Stimulated activated naive CD8-positive, alpha-beta T cell treated with anti-CD3 and anti-CD28 coated beads, Interleukin-15, Interleukin-2, amounts not matched to agents 100 U/mL and 50 U/mL, for 24 hours (primary cell): Measurements from ENCODE around the gene CLDN7.

ENCODE experiments used
- ATAC-seq: fragments of 150-1000 bp; cut with Tn5 transposase; one replicate; pipeline ENCODE4 v1.10.0; 2021
- DNase-seq: peaks from one replicate; pipeline ENCODE4 v3.0.0; 2021

CLDN7 gene

GRCh38 chr17:7285679-7286078 is 23.4 kb upstream of the CLDN7 start:
- DNase-seq (no peak), ATAC-seq (no peak)

- DNase-seq: no peak
- ATAC-seq: no peak
Measured at GRCh38 chr17:7284911-7285310, 22.6 kb upstream of the CLDN7 start.

GRCh38 chr17:7283471-7284216 is 21.4 kb upstream of the CLDN7 start:
- no peak for DNase-seq
- ATAC-seq: no peak

GRCh38 chr17:7282752-7283321 is 20.6 kb upstream of the CLDN7 start:
- DNase-seq (no peak), ATAC-seq (no peak)

- DNase-seq (no peak), ATAC-seq (no peak)
Measured at GRCh38 chr17:7281953-7282751, 19.9 kb upstream of the CLDN7 start.

- ATAC-seq: peak; percentile 80
- DNase-seq: peak; percentile 96
Measured at GRCh38 chr17:7281074-7281952, 19.0 kb upstream of the CLDN7 start, which contains the start of gene SLC2A4. TSS of gene SLC2A4 (plus strand) at chr17:7281718. CDS start at chr17:7281935, 217 bp downstream.

- DNase-seq: peak; percentile 89
- ATAC-seq: peak; percentile 82
Measured at GRCh38 chr17:7280519-7281073, 18.3 kb upstream of the CLDN7 start.

GRCh38 chr17:7279448-7279847 is 17.2 kb upstream of the CLDN7 start:
- ATAC-seq (no peak), DNase-seq (no peak)

- no peak for ATAC-seq
- DNase-seq: no peak
Measured at GRCh38 chr17:7266784-7267183, 4.5 kb upstream of the CLDN7 start.

- ATAC-seq (no peak), DNase-seq (no peak)
Measured at GRCh38 chr17:7263801-7264078, 1.5 kb upstream of the CLDN7 start.

- ATAC-seq: no peak
- peak; percentile 45 for DNase-seq
Measured at GRCh38 chr17:7262935-7263800, 890 bp upstream of the CLDN7 start.

- ATAC-seq (peak; percentile 20), DNase-seq (peak; percentile 38)
Measured at GRCh38 chr17:7261379-7262191, 693 bp downstream of the CLDN7 start.

GRCh38 chr17:7260651-7261378 is 1.5 kb downstream of the CLDN7 start:
- ATAC-seq (peak; percentile 11), DNase-seq (peak; percentile 59)

- ATAC-seq: no peak
- no peak for DNase-seq
Measured at GRCh38 chr17:7260151-7260550, 2.1 kb downstream of the CLDN7 start.

GRCh38 chr17:7259555-7259889 is 2.8 kb downstream of the CLDN7 start:
- no peak for ATAC-seq
- DNase-seq: no peak

- peak; percentile 27 for DNase-seq
- ATAC-seq: peak; percentile 10
Measured at GRCh38 chr17:7258731-7259554, 3.3 kb downstream of the CLDN7 start.

- DNase-seq: no peak
- no peak for ATAC-seq
Measured at GRCh38 chr17:7256766-7257456, 5.4 kb downstream of the CLDN7 start.

- no peak for ATAC-seq
- DNase-seq: no peak
Measured at GRCh38 chr17:7254511-7254910, 7.8 kb downstream of the CLDN7 start.
